Thyroid gland (tissue), 4 donors: ENCODE measurements around the gene TTBK1.

Experiments used
- CTCF ChIP-seq, 6 experiments: fragments of 200-600 bp in 3 of 6; fragments of 450-650 bp in 3 of 6; sonication (generic) in 3 of 6; IDR thresholded peaks; one replicate each; pipeline ENCODE4 v1.5.1; 2016 to 2019; ENCODE audit warnings: antibody characterized with exemption in 6 of 6, mild to moderate bottlenecking in 2 of 6, inconsistent platforms in 1 of 6, moderate library complexity in 1 of 6
- POLR2A ChIP-seq, 2 donors: fragments of 450-650 bp; IDR thresholded peaks; one replicate each; pipeline ENCODE4 v1.6.1; 2017; ENCODE audit warnings: antibody characterized with exemption in 2 of 2, mild to moderate bottlenecking in 2 of 2, moderate library complexity in 1 of 2

GRCh38 chr6:43205849-43206248 lies 37.4 kb upstream of the TTBK1 start:
- TF ChIP-seq CTCF (IDR thresholded peaks at IDR 0.05) (no peak), POLR2A (IDR thresholded peaks at IDR 0.05) (no peak)
